ENCODE data around the gene CD44.

CD44 gene

GRCh38 chr11:35250621-35251020 lies 111.7 kb downstream of the CD44 start:
- in situ Hi-C loops (cut with HindIII; ENCODE audit: low sequenced_read_pairs): no loop called here

GRCh38 chr11:35253237-35253636 lies 114.3 kb downstream of the CD44 start:
- in situ Hi-C loops (cut with HindIII; ENCODE audit: low sequenced_read_pairs): no loop called here

- in situ Hi-C loops (cut with HindIII; ENCODE audit: low sequenced_read_pairs): no loop called here
Observed at GRCh38 chr11:35255514-35255913, 116.5 kb downstream of the CD44 start.

GRCh38 chr11:35256296-35256695 lies 117.3 kb downstream of the CD44 start:
- in situ Hi-C loops (cut with HindIII; ENCODE audit: low sequenced_read_pairs): no loop called here

- in situ Hi-C loops (cut with HindIII; ENCODE audit: low sequenced_read_pairs): no loop called here
Observed at GRCh38 chr11:35257281-35257680, 118.3 kb downstream of the CD44 start.

- in situ Hi-C loops (cut with HindIII; ENCODE audit: low sequenced_read_pairs): no loop called here
Observed at GRCh38 chr11:35259529-35259928, 120.6 kb downstream of the CD44 start.

- in situ Hi-C loops (cut with HindIII; ENCODE audit: low sequenced_read_pairs): no loop called here
Observed at GRCh38 chr11:35260342-35260985, 121.5 kb downstream of the CD44 start.

- in situ Hi-C loops (cut with HindIII; ENCODE audit: low sequenced_read_pairs): no loop called here
Observed at GRCh38 chr11:35261197-35261596, 122.2 kb downstream of the CD44 start.

GRCh38 chr11:35262056-35262455 lies 123.1 kb downstream of the CD44 start:
- in situ Hi-C loops (cut with HindIII; ENCODE audit: low sequenced_read_pairs): no loop called here

GRCh38 chr11:35262735-35263134 lies 123.8 kb downstream of the CD44 start:
- in situ Hi-C loops (cut with HindIII; ENCODE audit: low sequenced_read_pairs): no loop called here

GRCh38 chr11:35265755-35266454 lies 126.9 kb downstream of the CD44 start:
- in situ Hi-C loops (cut with HindIII; ENCODE audit: low sequenced_read_pairs): no loop called here

GRCh38 chr11:35267504-35267903 lies 128.5 kb downstream of the CD44 start:
- in situ Hi-C loops (cut with HindIII; ENCODE audit: low sequenced_read_pairs): no loop called here

GRCh38 chr11:35270342-35270741 lies 131.4 kb downstream of the CD44 start:
- in situ Hi-C loops (cut with HindIII; ENCODE audit: low sequenced_read_pairs): no loop called here

GRCh38 chr11:35271031-35271430 lies 132.1 kb downstream of the CD44 start:
- in situ Hi-C loops (cut with HindIII; ENCODE audit: low sequenced_read_pairs): no loop called here

- in situ Hi-C loops (cut with HindIII; ENCODE audit: low sequenced_read_pairs): no loop called here
Observed at GRCh38 chr11:35272391-35272902, 133.5 kb downstream of the CD44 start.

GRCh38 chr11:35274909-35275785 lies 136.2 kb downstream of the CD44 start:
- in situ Hi-C loops (cut with HindIII; ENCODE audit: low sequenced_read_pairs): no loop called here

- in situ Hi-C loops (cut with HindIII; ENCODE audit: low sequenced_read_pairs): no loop called here
Observed at GRCh38 chr11:35275786-35276170, 136.8 kb downstream of the CD44 start.

GRCh38 chr11:35276396-35277145 lies 137.6 kb downstream of the CD44 start:
- in situ Hi-C loops (cut with HindIII; ENCODE audit: low sequenced_read_pairs): no loop called here

GRCh38 chr11:35277827-35278226 lies 138.9 kb downstream of the CD44 start:
- in situ Hi-C loops (cut with HindIII; ENCODE audit: low sequenced_read_pairs): no loop called here

GRCh38 chr11:35280727-35281126 lies 141.8 kb downstream of the CD44 start:
- in situ Hi-C loops (cut with HindIII; ENCODE audit: low sequenced_read_pairs): no loop called here

- in situ Hi-C loops (cut with HindIII; ENCODE audit: low sequenced_read_pairs): no loop called here
Observed at GRCh38 chr11:35281169-35281688, 142.3 kb downstream of the CD44 start.
